Myometrial cell (primary cell): Measurements from ENCODE around the gene IL1R1. TPM values are rescaled to one million over a fixed set of nuclear protein-coding genes. Genes with fewer than 3 reads are reported as not detected.

Experiments
- total RNA-seq: library from RNA; depleted of rRNA; stranded (reverse); fragments of >200 nt; gene quantifications from 2 replicates; pipeline ENCODE4 v1.2.3, GENCODE V29; 2015

IL1R1 gene
- 40.1 and 44.3 TPM in 2 replicates for total RNA-seq

GRCh38 chr2:102141970-102142828 lies at the start of gene IL1R1:
IL1R1 (plus strand) TSS chr2:102142746; CDS start chr2:102157725, 14,979 bp downstream.

GRCh38 chr2:102186791-102187495 lies 44.4 kb downstream of the IL1R1 start, which contains the start of gene IL1RL2:
IL1RL2 (plus strand) TSS chr2:102187023; CDS start chr2:102187868, 845 bp downstream.

Other genes with a start within 250 kb of the IL1R1 start
- 0.53 TPM in 1 of 2 replicates, not detected in the other for gene IL1R2, start 150.8 kb upstream of the IL1R1 start, total RNA-seq
- gene IL1RL2, start 44.3 kb downstream of the IL1R1 start, total RNA-seq, result 1.1 and 1.2 TPM in 2 replicates
- gene IL1RL1, start 168.8 kb downstream of the IL1R1 start, total RNA-seq, result 0.29 and 2.5 TPM in 2 replicates
- 0.53 and 0.58 TPM in 2 replicates for gene IL18R1, start 213.1 kb downstream of the IL1R1 start, total RNA-seq